ENCODE results near the gene P2RY2.

DNA sequence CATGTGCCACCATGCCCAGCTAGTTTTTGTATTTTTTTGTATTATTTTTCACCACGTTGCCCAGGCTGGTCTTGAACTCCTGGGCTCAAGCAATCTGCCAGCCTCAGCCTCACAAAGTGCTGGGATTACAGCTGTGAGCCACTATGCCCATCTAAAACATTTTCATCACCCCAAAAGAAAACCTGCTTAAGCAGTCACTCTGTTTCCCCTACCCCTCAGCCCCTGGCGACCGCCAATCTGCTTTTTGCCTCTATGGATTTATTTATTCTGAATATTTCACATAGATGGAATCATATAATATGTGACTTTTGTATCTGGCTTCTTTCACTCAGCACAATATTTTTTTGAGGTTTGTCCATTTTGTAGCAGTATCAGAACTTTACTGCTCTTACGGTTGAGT lies 18.6 kb upstream of the P2RY2 start:
- TF ChIP-seq, protein P1, sequence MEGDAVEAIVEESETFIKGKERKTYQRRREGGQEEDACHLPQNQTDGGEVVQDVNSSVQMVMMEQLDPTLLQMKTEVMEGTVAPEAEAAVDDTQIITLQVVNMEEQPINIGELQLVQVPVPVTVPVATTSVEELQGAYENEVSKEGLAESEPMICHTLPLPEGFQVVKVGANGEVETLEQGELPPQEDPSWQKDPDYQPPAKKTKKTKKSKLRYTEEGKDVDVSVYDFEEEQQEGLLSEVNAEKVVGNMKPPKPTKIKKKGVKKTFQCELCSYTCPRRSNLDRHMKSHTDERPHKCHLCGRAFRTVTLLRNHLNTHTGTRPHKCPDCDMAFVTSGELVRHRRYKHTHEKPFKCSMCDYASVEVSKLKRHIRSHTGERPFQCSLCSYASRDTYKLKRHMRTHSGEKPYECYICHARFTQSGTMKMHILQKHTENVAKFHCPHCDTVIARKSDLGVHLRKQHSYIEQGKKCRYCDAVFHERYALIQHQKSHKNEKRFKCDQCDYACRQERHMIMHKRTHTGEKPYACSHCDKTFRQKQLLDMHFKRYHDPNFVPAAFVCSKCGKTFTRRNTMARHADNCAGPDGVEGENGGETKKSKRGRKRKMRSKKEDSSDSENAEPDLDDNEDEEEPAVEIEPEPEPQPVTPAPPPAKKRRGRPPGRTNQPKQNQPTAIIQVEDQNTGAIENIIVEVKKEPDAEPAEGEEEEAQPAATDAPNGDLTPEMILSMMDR (IDR thresholded peaks at IDR 0.05) = no peak
- TF ChIP-seq BHLHE40 (IDR thresholded peaks at IDR 0.05; ENCODE audit: low read depth, low read length) = no peak
- no peak for TF ChIP-seq MAFK (IDR thresholded peaks at IDR 0.05; ENCODE audit: partially characterized antibody)
- no peak for TF ChIP-seq POLR2A (IDR thresholded peaks at IDR 0.05; ENCODE audit: low read length)

All from A549 (cell line).